Measurements from ENCODE around the gene NHLRC2.

NHLRC2 gene

GRCh38 chr10:113930482-113931057, 76.1 kb downstream of the NHLRC2 start:
- no peak overlapping the region for H3K4me3 ChIP-seq (ENCODE audit: control insufficient read depth, low read depth, low read length)
- no peak for TF ChIP-seq CTCF (conservative IDR thresholded peaks at IDR 0.05; ENCODE audit: control insufficient read depth, insufficient read depth, low read depth, low read length)
- DNase-seq (ENCODE audit: low read depth) = no peak

- H3K4me3 ChIP-seq (ENCODE audit: control insufficient read depth, low read depth, low read length) = no peak overlapping the region
- DNase-seq (ENCODE audit: low read depth) = no peak
- no peak for TF ChIP-seq CTCF (conservative IDR thresholded peaks at IDR 0.05; ENCODE audit: control insufficient read depth, insufficient read depth, low read depth, low read length)
These were observed 78.4 kb downstream of the NHLRC2 start for GRCh38 chr10:113932854-113933253.

GRCh38 chr10:113933894-113934532, 79.6 kb downstream of the NHLRC2 start:
- no peak overlapping the region for H3K4me3 ChIP-seq (ENCODE audit: control insufficient read depth, low read depth, low read length)
- TF ChIP-seq CTCF (conservative IDR thresholded peaks at IDR 0.05; ENCODE audit: control insufficient read depth, insufficient read depth, low read depth, low read length) = no peak
- peak; percentile 6 for DNase-seq (ENCODE audit: low read depth)

- no peak for DNase-seq (ENCODE audit: low read depth)
- H3K4me3 ChIP-seq (ENCODE audit: control insufficient read depth, low read depth, low read length) = no peak overlapping the region
- no peak for TF ChIP-seq CTCF (conservative IDR thresholded peaks at IDR 0.05; ENCODE audit: control insufficient read depth, insufficient read depth, low read depth, low read length)
These were observed 82.8 kb downstream of the NHLRC2 start for GRCh38 chr10:113937258-113937657.

GRCh38 chr10:113937756-113938155, 83.3 kb downstream of the NHLRC2 start:
- no peak for TF ChIP-seq CTCF (conservative IDR thresholded peaks at IDR 0.05; ENCODE audit: control insufficient read depth, insufficient read depth, low read depth, low read length)
- no peak overlapping the region for H3K4me3 ChIP-seq (ENCODE audit: control insufficient read depth, low read depth, low read length)
- DNase-seq (ENCODE audit: low read depth) = no peak

GRCh38 chr10:113939212-113939860, 84.9 kb downstream of the NHLRC2 start:
- no peak for TF ChIP-seq CTCF (conservative IDR thresholded peaks at IDR 0.05; ENCODE audit: control insufficient read depth, insufficient read depth, low read depth, low read length)
- no peak for DNase-seq (ENCODE audit: low read depth)
- no peak overlapping the region for H3K4me3 ChIP-seq (ENCODE audit: control insufficient read depth, low read depth, low read length)
